HCT116 (cell line): ENCODE data around the gene ALDH1A2. TPM values are rescaled to one million over a fixed set of nuclear protein-coding genes. Genes with fewer than 3 reads are reported as not detected.

Experiments
- ATAC-seq: fragments of 200-7000 bp; cut with Tn5 transposase; 2 replicates; pipeline ENCODE4 v1.9.1; 2020; ENCODE audit warnings: mild to moderate bottlenecking, moderate library complexity
- BruUV-seq: library from RNA; stranded (reverse); fragments of 400-500 nt; replicated peaks from 2 replicates; lab custom pipeline; 2021; lab: Mats Ljungman, UMichigan
- CTCF ChIA-PET: fragments of 300-600 bp; sonication (Branson Sonifier 250); formaldehyde crosslinking; loops from one replicate; lab custom pipeline; 2021; ENCODE audit warnings: antibody characterized with exemption; lab: Charles Lee
- POLR2A ChIA-PET: fragments of 300-600, 350-600 bp; sonication (Branson Sonifier 250); formaldehyde crosslinking; loops from one replicate; lab custom pipeline; 2021; ENCODE audit warnings: antibody characterized with exemption; lab: Charles Lee
- RAD21 ChIA-PET, 2 experiments: fragments of 300-600 bp; sonication (Branson Sonifier 250); formaldehyde crosslinking; loops; one replicate each; lab custom pipeline; 2023; ENCODE audit warnings: low total read pairs in 2 of 2; ENCODE audit not compliant: uncharacterized antibody in 2 of 2, unreplicated experiment in 2 of 2, low non-redundant PET in 1 of 2; lab: Charles Lee
- DNase-seq: peaks from one replicate; pipeline ENCODE4 v3.0.0-alpha.2; 2010; ENCODE audit warnings: low read depth, low spot score
- H2AFZ ChIP-seq: fragments of 200-600 bp; shearing (Covaris generic), sonication (generic); 2 replicates; pipeline ENCODE4 v1.6.1; 2017; ENCODE audit warnings: low read depth, mixed run types, mixed read lengths, antibody characterized with exemption, low read length; ENCODE audit not compliant: poor library complexity, severe bottlenecking
- H3K27ac ChIP-seq: 2 replicates; pipeline ENCODE4 v1.5.1; 2012; ENCODE audit warnings: low read depth, low read length
- H3K27me3 ChIP-seq: fragments of 200-600 bp; sonication (generic); 2 replicates; pipeline ENCODE4 v1.6.1; 2016; ENCODE audit warnings: mixed run types, low read length, mixed read lengths; ENCODE audit not compliant: insufficient read depth
- H3K36me3 ChIP-seq, 2 experiments: fragments of 200-500 bp in 1 of 2; fragments of 200-600 bp in 1 of 2; sonication (Bioruptor generic) in 1 of 2; sonication (generic) in 1 of 2; 2 replicates each; pipeline versions ENCODE4 v1.5.1 to v1.6.1; 2014 to 2016; ENCODE audit warnings: low read length in 2 of 2, inconsistent platforms in 1 of 2, mixed read lengths in 1 of 2, mixed run types in 1 of 2; ENCODE audit not compliant: insufficient read depth in 2 of 2, control insufficient read depth in 1 of 2
- H3K4me1 ChIP-seq, 2 experiments: fragments of 200-600 bp in 1 of 2; sonication (generic) in 1 of 2; 2 replicates each; pipeline versions ENCODE4 v1.5.1 to v1.6.1; 2012 to 2017; ENCODE audit warnings: low read length in 2 of 2, inconsistent platforms in 1 of 2, mild to moderate bottlenecking in 1 of 2, mixed read lengths in 1 of 2, mixed run types in 1 of 2, moderate library complexity in 1 of 2; ENCODE audit not compliant: insufficient read depth in 2 of 2, control insufficient read depth in 1 of 2
- H3K4me2 ChIP-seq: fragments of 200-600 bp; sonication (generic); 2 replicates; pipeline ENCODE4 v1.6.1; 2017; ENCODE audit warnings: mixed run types, low read length, mixed read lengths
- H3K4me3 ChIP-seq, 2 experiments: fragments of 200-600 bp in 1 of 2; sonication (generic) in 1 of 2; replicated peaks in 1 of 2; 2 replicates each; pipeline ENCODE4 v1.5.1; 2011 to 2016; ENCODE audit warnings: low read length in 2 of 2, control low read depth in 1 of 2, low read depth in 1 of 2, mild to moderate bottlenecking in 1 of 2, mixed read lengths in 1 of 2, mixed run types in 1 of 2
- H3K79me2 ChIP-seq: fragments of 200-600 bp; sonication (generic); 2 replicates; pipeline ENCODE4 v1.6.1; 2017; ENCODE audit warnings: mild to moderate bottlenecking, mixed run types, low read length, moderate library complexity, mixed read lengths; ENCODE audit not compliant: insufficient read depth
- H3K9ac ChIP-seq: fragments of 200-600 bp; sonication (generic); 2 replicates; pipeline ENCODE4 v1.6.1; 2016; ENCODE audit warnings: low read length, mixed read lengths
- H3K9me2 ChIP-seq: fragments of 200-600 bp; sonication (generic), shearing (Covaris generic); 2 replicates; pipeline ENCODE4 v1.6.1; 2017; ENCODE audit warnings: mixed run types, mild to moderate bottlenecking, moderate library complexity; ENCODE audit not compliant: insufficient read depth
- H3K9me3 ChIP-seq, 2 experiments: fragments of 200-500 bp in 1 of 2; fragments of 200-600 bp in 1 of 2; sonication (Bioruptor generic) in 1 of 2; sonication (generic) in 1 of 2; 2 replicates each; pipeline ENCODE4 v1.6.1; 2014 to 2017; ENCODE audit warnings: low read length in 2 of 2, mixed read lengths in 2 of 2, inconsistent platforms in 1 of 2, low read depth in 1 of 2, mild to moderate bottlenecking in 1 of 2, mixed run types in 1 of 2, moderate library complexity in 1 of 2; ENCODE audit not compliant: control insufficient read depth in 1 of 2, insufficient read depth in 1 of 2
- H4K20me1 ChIP-seq: fragments of 200-600 bp; sonication (generic), shearing (Covaris generic); 2 replicates; pipeline ENCODE4 v1.6.1; 2017; ENCODE audit warnings: mixed run types, mild to moderate bottlenecking, moderate library complexity; ENCODE audit not compliant: insufficient read depth
- CBX3 ChIP-seq: IDR thresholded peaks from 2 replicates; pipeline ENCODE4 v1.6.1; 2012; ENCODE audit warnings: low read depth
- EZH2 ChIP-seq: fragments of 200-600 bp; sonication (generic); IDR thresholded peaks from 2 replicates; pipeline ENCODE4 v1.6.1; 2017; ENCODE audit warnings: antibody characterized with exemption, mixed run types
- JUND ChIP-seq: IDR thresholded peaks from 2 replicates; pipeline ENCODE4 v1.6.1; 2012
- POLR2A ChIP-seq: IDR thresholded peaks from 2 replicates; pipeline ENCODE4 v1.7.0; 2011; ENCODE audit warnings: borderline replicate concordance; ENCODE audit not compliant: insufficient read depth, insufficient read length; ENCODE audit errors: extremely low read depth
- POLR2AphosphoS5 ChIP-seq: IDR thresholded peaks from 2 replicates; pipeline ENCODE4 v1.6.1; 2011; ENCODE audit warnings: mild to moderate bottlenecking, low read depth, low read length, moderate library complexity
- SRF ChIP-seq: IDR thresholded peaks from 2 replicates; pipeline ENCODE4 v1.6.1; 2012; ENCODE audit warnings: low read depth
- TCF7L2 ChIP-seq: IDR thresholded peaks from 2 replicates; pipeline ENCODE4 v1.7.0; 2011; ENCODE audit warnings: borderline replicate concordance, inconsistent platforms; ENCODE audit not compliant: insufficient read depth, insufficient read length; ENCODE audit errors: extremely low read depth
- YY1 ChIP-seq: IDR thresholded peaks from 2 replicates; pipeline ENCODE4 v1.6.1; 2011; ENCODE audit warnings: low read length, low read depth, moderate library complexity, mild to moderate bottlenecking; ENCODE audit not compliant: insufficient replicate concordance; ENCODE audit errors: extremely low read depth
- intact Hi-C: fragments of 100-400 bp; cut with micrococcal nuclease; formaldehyde crosslinking; loops from 2 replicates; pipeline ENCODE4 v1.10.0; 2022
- total RNA-seq: library from RNA; stranded (reverse); gene quantifications from one replicate; pipeline ENCODE4 v1.2.1, GENCODE V29; 2021; ENCODE audit not compliant: unreplicated experiment
- TF ChIP-seq, protein P1 (sequence below): IDR thresholded peaks from 2 replicates; pipeline ENCODE4 v1.6.1; 2012
- TF ChIP-seq, protein P2 (sequence below), 3 experiments: fragments of 200-600 bp in 1 of 3; sonication (generic) in 1 of 3; IDR thresholded peaks in 2 of 3; conservative IDR thresholded peaks in 1 of 3; 2 replicates each; pipeline ENCODE4 v1.5.1; 2012 to 2017; ENCODE audit warnings: low read depth in 2 of 3, low read length in 2 of 3, antibody characterized with exemption in 1 of 3, borderline replicate concordance in 1 of 3, control low read depth in 1 of 3, mild to moderate bottlenecking in 1 of 3, mixed read lengths in 1 of 3, mixed run types in 1 of 3, moderate library complexity in 1 of 3; ENCODE audit not compliant: insufficient read depth in 1 of 3
- TF ChIP-seq, protein P3 (sequence below): IDR thresholded peaks from 2 replicates; pipeline ENCODE4 v1.6.1; 2012

ALDH1A2 gene
- total RNA-seq, 1 experiment from 2014 or later: 1.7 TPM

DNA sequence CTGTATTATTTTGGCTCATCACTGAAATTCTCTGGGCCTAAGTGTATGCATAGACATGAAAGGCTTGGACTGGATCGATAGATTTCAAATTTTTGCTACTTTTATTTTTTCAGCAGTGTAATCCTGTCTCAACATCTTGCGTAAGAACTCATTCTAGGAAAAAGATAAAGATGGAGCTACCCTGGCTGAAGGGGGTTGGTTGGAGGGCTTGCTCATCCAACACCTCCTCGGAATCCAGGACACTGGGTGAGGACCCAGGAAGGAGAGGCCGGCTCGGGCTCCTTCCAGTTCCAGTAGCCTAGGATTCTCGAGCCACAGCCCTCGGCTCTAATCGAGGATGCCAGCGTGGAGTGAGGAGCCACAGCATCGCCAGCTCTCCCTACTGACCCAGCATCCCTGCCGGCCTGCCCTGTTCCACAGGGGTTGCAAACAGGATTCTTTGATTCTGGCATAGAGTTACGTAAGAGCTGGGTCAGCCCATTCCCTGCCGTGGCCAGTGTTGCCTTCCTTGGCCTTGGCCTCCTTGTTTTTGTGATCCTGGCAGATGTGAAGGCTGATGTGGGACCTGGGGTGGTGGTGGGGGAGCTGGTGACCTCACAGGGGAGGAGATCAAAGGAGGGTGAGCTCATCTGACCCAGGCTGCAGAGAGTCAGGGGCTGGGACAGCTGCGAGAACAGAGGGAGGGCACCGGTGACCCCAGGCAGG is 149.5 kb downstream of the ALDH1A2 start:
- TF ChIP-seq CBX3 (no peak), EZH2 (no peak), JUND (no peak), POLR2AphosphoS5 (no peak), YY1 (no peak), TCF7L2 (no peak), SRF (no peak), POLR2A (no peak)
- TF ChIP-seq, protein P1, sequence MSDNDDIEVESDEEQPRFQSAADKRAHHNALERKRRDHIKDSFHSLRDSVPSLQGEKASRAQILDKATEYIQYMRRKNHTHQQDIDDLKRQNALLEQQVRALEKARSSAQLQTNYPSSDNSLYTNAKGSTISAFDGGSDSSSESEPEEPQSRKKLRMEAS: no peak
- TF ChIP-seq, protein P2, sequence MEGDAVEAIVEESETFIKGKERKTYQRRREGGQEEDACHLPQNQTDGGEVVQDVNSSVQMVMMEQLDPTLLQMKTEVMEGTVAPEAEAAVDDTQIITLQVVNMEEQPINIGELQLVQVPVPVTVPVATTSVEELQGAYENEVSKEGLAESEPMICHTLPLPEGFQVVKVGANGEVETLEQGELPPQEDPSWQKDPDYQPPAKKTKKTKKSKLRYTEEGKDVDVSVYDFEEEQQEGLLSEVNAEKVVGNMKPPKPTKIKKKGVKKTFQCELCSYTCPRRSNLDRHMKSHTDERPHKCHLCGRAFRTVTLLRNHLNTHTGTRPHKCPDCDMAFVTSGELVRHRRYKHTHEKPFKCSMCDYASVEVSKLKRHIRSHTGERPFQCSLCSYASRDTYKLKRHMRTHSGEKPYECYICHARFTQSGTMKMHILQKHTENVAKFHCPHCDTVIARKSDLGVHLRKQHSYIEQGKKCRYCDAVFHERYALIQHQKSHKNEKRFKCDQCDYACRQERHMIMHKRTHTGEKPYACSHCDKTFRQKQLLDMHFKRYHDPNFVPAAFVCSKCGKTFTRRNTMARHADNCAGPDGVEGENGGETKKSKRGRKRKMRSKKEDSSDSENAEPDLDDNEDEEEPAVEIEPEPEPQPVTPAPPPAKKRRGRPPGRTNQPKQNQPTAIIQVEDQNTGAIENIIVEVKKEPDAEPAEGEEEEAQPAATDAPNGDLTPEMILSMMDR (IDR thresholded peaks at IDR 0.05 in 2 of 3, conservative IDR thresholded peaks at IDR 0.05 in 1 of 3; ENCODE audit: borderline replicate concordance in 1 of 3, insufficient read depth in 1 of 3, low read depth in 2 of 3, low read length in 2 of 3): no peak
- TF ChIP-seq, protein P3, sequence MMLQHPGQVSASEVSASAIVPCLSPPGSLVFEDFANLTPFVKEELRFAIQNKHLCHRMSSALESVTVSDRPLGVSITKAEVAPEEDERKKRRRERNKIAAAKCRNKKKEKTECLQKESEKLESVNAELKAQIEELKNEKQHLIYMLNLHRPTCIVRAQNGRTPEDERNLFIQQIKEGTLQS: no peak
- Histone ChIP-seq H3K9me3 (no peaks in the 10 kb centered on the region), H3K36me3 (no peaks in the 10 kb centered on the region), H4K20me1 (no peaks in the 10 kb centered on the region), H3K9me2 (no peaks in the 10 kb centered on the region), H3K4me2 (no peak overlapping the region), H3K79me2 (no peaks in the 10 kb centered on the region), H3K4me1 (no peaks in the 10 kb centered on the region), H3K27me3 (no peaks in the 10 kb centered on the region), H2AFZ (no peak overlapping the region), H3K4me3 (no peak overlapping the region), H3K27ac (no peak overlapping the region), H3K9ac (no peak overlapping the region)
- ATAC-seq (no peak), DNase-seq (no peak)
- no TSS peak for BruUV-seq
- intact Hi-C loops: no loop called here
- ChIA-PET POLR2A (no interaction called here), CTCF (interaction anchor here (0.9 kb wide), 1 partner anchor 55 kb away, joined by 3 read pairs; no protein-coding TSS in a partner anchor), RAD21 (no interaction called here)
